DOHH2 (cell line): ENCODE results near the gene RASL10A.

Experiments used
- H3F3A ChIP-seq: fragments of 200-600 bp; sonication (generic), shearing (Covaris generic); 2 replicates; pipeline ENCODE4 v1.6.0; 2016; ENCODE audit warnings: antibody characterized with exemption, mild to moderate bottlenecking; ENCODE audit not compliant: control insufficient read depth, insufficient read depth
- H3K27ac ChIP-seq: fragments of 200-600 bp; sonication (generic); 2 replicates; pipeline ENCODE4 v1.5.1; 2014; ENCODE audit warnings: low read depth, mild to moderate bottlenecking, low read length, moderate library complexity
- H3K27me3 ChIP-seq: fragments of 200-600 bp; sonication (generic); 2 replicates; pipeline ENCODE4 v1.6.1; 2014; ENCODE audit warnings: mild to moderate bottlenecking, low read length, mixed read lengths; ENCODE audit not compliant: control insufficient read depth
- H3K36me3 ChIP-seq: fragments of 200-600 bp; sonication (generic); 2 replicates; pipeline ENCODE4 v1.6.1; 2014; ENCODE audit warnings: mild to moderate bottlenecking, low read length, moderate library complexity, mixed read lengths; ENCODE audit not compliant: control insufficient read depth
- H3K4me1 ChIP-seq: fragments of 200-600 bp; sonication (generic); 2 replicates; pipeline ENCODE4 v1.6.1; 2014; ENCODE audit warnings: mild to moderate bottlenecking, low read length, mixed read lengths; ENCODE audit not compliant: control insufficient read depth
- H3K4me2 ChIP-seq: fragments of 200-600 bp; sonication (generic); 2 replicates; pipeline ENCODE4 v1.6.0; 2014; ENCODE audit warnings: mild to moderate bottlenecking, low read length, moderate library complexity
- H3K4me3 ChIP-seq: fragments of 200-600 bp; sonication (generic); 2 replicates; pipeline ENCODE4 v1.5.1; 2014; ENCODE audit warnings: mild to moderate bottlenecking, low read length, mixed read lengths
- H3K79me2 ChIP-seq: fragments of 200-600 bp; sonication (generic); 2 replicates; pipeline ENCODE4 v1.6.1; 2014; ENCODE audit warnings: mild to moderate bottlenecking, low read length, mixed read lengths; ENCODE audit not compliant: control insufficient read depth
- H3K9me2 ChIP-seq: fragments of 200-600 bp; sonication (generic); replicated peaks from 2 replicates; pipeline ENCODE4 v1.6.1; 2014; ENCODE audit warnings: mild to moderate bottlenecking, low read length, mixed read lengths; ENCODE audit not compliant: control insufficient read depth
- H3K9me3 ChIP-seq: fragments of 200-600 bp; sonication (generic); 2 replicates; pipeline ENCODE4 v1.6.1; 2014; ENCODE audit warnings: antibody characterized with exemption, low read length, mixed read lengths; ENCODE audit not compliant: control insufficient read depth, insufficient read depth
- H4K20me1 ChIP-seq: fragments of 200-600 bp; sonication (generic); 2 replicates; pipeline ENCODE4 v1.6.0; 2014; ENCODE audit warnings: low read depth, mild to moderate bottlenecking, antibody characterized with exemption, low read length, moderate library complexity; ENCODE audit not compliant: control insufficient read depth, insufficient read depth
- CTCF ChIP-seq: fragments of 200-600 bp; sonication (generic); IDR thresholded peaks from one replicate; pipeline ENCODE4 v1.5.1; 2014; ENCODE audit warnings: antibody characterized with exemption, mild to moderate bottlenecking, low read depth, low read length; ENCODE audit not compliant: poor library complexity, severe bottlenecking
- EZH2phosphoT487 ChIP-seq: fragments of 200-600 bp; sonication (generic); IDR thresholded peaks from 2 replicates; pipeline ENCODE4 v1.6.1; 2017; ENCODE audit warnings: borderline replicate concordance, mild to moderate bottlenecking, antibody characterized with exemption, low read length, moderate library complexity, mixed read lengths

RASL10A gene

DNA sequence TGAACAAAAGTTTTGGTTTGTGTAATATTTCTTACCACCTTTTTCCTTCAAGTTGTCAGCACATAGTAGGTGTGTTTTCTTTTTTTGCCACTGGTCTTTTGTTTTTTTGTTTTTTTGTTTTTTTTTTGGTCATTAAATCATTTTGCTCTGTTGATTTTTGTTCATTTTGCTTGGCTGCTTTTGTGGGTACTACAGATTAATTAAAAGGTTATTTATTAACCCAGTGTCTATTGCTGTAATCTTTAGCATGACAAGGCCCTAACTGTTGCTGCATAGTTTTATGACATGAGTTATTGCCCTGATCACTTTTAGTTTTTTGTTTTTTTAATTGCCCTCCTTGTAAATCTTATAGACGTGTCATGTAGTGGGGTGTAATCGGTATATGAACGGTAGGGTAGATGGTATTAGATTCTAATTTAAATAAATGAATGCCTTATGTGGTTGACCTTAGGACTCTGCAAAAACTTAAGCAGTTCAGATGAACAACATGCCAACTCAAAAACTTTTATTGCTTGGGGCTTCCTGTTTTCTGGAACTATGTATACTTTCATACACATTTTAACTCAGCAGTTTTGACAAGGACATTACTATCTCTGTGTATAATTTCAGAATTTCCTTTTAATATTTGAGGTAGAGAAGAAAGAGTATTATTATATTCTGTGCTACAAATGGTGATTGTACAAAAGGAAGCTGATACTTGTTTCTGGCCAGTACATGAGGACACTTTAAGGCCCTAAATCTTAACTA, 39.5 kb downstream of the RASL10A start:
- Histone ChIP-seq H3K36me3 (peaks cover 95% of the 10 kb centered on the region), H4K20me1 (peaks cover 63% of the 10 kb centered on the region), H3K4me2 (no peak overlapping the region)

DNA sequence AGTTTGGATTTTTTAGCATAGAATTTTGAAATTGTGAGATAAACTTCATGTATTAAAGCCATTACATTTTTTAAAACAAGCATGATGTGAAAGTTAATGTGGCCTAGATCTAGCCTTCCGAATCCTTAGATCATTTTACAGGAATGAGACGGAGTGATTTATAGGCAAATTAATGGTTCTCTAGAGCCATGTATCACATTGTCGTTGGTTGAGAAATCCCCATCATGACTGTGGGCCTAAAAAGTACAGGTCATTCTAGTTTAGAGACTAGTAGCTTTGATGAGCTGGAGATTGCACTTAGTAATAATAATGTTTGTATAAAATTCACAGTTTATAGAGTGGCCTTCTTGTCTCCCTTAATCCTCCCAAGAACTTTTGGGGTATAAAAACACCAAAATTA, 40.3 kb downstream of the RASL10A start:
- TF ChIP-seq EZH2phosphoT487 (no peak), CTCF (no peak)
- Histone ChIP-seq H4K20me1 (peaks cover 69% of the 10 kb centered on the region), H3K27ac (no peak overlapping the region), H3K79me2 (peaks cover 98% of the 10 kb centered on the region), H3K4me3 (no peak overlapping the region), H3K9me2 (no peaks in the 10 kb centered on the region), H3K4me2 (no peak overlapping the region), H3K36me3 (peaks cover 98% of the 10 kb centered on the region), H3K4me1 (peaks cover 21% of the 10 kb centered on the region), H3K27me3 (no peaks in the 10 kb centered on the region), H3F3A (peaks cover 19% of the 10 kb centered on the region), H3K9me3 (no peaks in the 10 kb centered on the region)

More for the DNA sequence above, 39.5 kb downstream of the RASL10A start:
- Histone ChIP-seq H3K9me2 (no peaks in the 10 kb centered on the region), H3K27ac (no peak overlapping the region), H3K4me1 (peaks cover 13% of the 10 kb centered on the region), H3K9me3 (no peaks in the 10 kb centered on the region), H3K27me3 (no peaks in the 10 kb centered on the region), H3F3A (peaks cover 19% of the 10 kb centered on the region), H3K79me2 (peaks cover 94% of the 10 kb centered on the region), H3K4me3 (no peak overlapping the region)
- TF ChIP-seq EZH2phosphoT487: no peak
- no peak for TF ChIP-seq CTCF

DNA sequence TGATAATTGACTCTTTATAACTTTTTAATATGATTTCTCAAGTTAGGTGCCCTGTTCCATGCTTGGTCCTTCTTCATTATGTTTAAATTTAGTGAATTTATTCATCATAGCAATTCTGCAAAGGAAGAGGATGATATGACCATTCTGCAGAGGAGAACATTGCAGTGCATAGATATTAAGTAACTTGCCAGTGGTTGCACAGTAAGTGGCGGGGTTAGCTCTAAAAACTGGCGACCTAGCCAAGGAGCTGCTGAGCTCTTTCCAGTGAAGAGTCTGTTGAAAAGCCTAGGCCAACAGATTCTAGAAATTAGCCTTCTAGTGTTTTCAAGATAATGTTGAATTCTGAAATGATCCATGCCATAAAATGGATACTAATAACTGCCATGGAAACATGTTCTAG, 42.9 kb downstream of the RASL10A start:
- peaks cover 28% of the 10 kb centered on the region for H3K4me1 ChIP-seq
- H3K4me3 ChIP-seq: no peak overlapping the region
- no peaks in the 10 kb centered on the region for H3K9me3 ChIP-seq
- H3K79me2 ChIP-seq: peaks cover 100% of the 10 kb centered on the region
- no peak overlapping the region for H3K27ac ChIP-seq
- H3K9me2 ChIP-seq: no peaks in the 10 kb centered on the region
- H3K4me2 ChIP-seq: no peak overlapping the region
- TF ChIP-seq CTCF (no peak), EZH2phosphoT487 (no peak)
- peaks cover 95% of the 10 kb centered on the region for H3K36me3 ChIP-seq
- H3F3A ChIP-seq: peaks cover 13% of the 10 kb centered on the region
- H3K27me3 ChIP-seq: no peaks in the 10 kb centered on the region
- H4K20me1 ChIP-seq: peaks cover 72% of the 10 kb centered on the region
